GM19438 (cell line): ENCODE results near the gene SNX13.
"Not testable (repeated sequence)": the region's sequence is repeated elsewhere in the genome, so short reads cannot be mapped to it uniquely, and the experiment has no call there.

Source experiments
- ATAC-seq: cut with Tn5 transposase; IDR thresholded peaks from one replicate; pipeline ENCODE4 v1.9.1; 2021; ENCODE audit warnings: low read depth; ENCODE audit not compliant: unreplicated experiment

The SNX13 gene

DNA sequence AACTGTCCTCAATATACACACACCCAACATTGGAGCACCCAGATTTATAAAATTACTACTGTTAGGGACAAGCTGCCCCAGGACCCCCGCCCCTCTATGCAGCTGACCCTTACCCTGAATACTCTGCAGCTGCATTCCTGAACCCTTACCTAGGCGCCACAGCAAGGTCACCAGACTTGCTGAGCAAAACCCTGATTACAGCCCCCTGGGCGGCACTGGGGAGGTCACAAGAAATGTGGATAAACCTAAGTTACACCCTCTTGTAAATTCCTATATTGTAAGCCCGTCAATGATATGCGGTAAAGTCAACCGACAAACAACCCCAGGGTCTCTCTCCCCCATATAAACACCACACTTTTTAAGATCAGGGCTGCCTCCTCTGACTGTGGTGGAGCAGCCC, 25.1 kb downstream of the SNX13 start:
- ATAC-seq, result no peak

DNA sequence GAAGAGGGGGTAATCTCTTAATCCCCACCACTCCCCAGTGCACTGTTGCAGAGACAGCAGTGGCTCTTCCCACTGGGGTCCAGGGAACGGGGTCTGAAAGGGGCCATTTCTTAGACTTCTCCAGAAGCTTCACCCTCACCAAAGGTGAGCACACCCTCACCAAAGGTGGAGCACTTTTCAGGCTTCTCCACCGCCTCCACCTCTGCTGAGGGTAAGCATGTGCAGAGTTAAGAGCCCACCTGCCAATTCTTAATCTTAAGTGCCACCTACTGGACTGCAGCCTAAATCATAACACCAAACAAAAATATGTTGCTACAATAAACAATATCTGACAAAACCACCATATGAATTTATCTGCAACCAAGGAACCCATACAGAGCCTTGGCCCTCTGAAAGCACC, 27.0 kb downstream of the SNX13 start:
- no peak for ATAC-seq

DNA sequence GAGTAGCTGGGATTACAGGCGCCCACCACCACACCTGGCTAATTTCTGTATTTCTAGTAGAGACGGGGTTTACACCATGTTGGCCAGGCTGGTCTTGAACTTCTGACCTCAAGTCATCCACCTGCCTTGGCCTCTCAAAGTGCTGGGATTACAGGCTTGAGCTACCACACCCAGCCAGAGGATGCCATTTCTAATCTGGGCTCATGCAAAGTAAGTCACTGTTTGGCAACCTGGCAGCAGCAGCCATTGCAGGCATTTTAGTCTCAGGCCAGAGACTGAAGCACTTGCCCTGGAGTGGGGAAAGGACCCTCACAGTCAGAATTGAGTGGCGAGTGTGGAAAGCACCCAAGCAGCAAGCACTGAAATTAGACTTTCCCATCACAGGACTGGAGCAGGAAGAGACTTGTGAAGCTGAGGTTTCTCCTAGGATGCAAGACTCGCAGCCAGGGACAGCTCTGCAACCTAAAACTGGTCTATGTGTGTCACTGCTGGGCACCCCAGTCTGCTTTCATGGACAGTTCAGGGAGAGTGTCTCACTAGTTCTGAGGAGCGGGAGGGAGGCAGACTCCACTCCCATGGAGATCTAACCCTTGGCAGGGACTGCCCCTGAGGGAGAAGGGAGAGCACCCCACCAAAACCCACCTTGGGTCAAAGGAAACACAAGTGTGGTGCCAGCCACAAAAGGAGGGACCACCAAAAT, 27.6 kb downstream of the SNX13 start:
- no peak for ATAC-seq

DNA sequence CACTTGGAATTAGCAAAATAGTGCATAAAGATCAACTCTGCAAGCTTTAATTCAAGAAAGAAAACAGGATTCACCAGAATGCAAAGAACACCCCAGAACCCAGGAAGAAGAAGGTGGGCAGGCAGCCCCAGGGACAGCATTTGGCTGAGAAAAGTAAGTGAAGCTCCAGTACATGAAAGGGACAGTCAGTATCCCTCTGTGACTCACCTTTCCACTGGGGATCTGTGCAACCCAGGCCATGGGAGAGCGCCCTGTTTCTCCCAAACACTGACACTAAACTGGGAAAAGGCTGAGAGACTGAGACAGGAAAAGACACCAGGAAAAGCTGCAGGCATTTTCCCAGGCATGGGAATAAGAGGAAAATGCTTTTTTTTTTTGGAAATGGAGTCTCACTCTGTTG, 28.2 kb downstream of the SNX13 start:
- no peak for ATAC-seq

DNA sequence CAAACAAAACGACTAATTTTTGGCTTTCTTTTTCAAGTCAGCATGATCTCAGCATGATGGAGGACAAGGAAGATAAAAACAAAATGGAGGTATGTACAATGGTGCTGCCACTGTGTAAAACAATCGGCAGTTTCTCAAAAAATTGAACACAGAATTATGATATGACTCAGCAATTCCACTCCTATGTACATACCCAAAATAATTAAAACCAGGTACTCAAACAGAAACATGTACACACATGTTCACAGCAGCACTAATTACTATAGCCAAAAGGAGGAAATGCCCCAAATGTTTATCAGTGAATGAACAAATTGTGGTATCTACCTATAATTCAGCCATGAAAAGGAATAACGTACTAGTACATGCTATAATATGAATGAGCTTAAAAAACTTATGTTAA, 29.9 kb downstream of the SNX13 start:
- no peak for ATAC-seq

DNA sequence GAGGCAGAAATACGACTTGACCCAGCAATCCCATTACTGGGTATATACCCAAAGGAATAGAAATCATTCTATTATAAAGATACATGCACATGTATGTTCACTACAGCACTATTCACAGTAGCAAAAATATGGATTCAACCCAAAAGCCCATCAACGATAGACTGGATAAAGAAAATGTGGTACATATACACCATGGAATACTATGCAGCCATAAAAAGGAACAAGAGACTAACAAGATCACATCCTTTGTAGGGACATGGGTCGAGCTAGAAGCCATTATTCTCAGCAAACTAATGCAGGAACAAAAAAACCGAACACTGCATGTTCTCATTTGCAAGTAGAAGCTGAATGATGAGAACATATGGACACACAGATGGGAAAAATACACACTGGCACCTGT, 31.0 kb downstream of the SNX13 start:
- not testable (repeated sequence) for ATAC-seq

DNA sequence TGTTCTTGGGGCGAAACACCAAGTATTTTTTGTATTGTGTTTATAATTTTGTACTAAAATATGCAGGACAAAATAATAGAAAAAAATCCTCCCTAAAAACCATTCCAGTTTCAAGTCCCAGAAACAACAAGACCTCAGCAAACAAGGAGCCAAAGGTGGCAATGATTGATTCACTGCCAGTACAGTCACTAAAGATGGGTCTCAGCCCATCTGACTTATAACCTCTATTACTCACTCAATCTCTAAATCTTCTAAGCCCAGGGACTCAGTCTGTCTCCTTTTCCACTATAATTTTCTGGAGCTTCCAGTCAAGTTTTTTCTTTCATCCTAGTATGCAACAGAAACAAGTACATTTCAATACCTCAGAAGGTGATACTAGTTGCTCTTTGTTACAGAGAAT, 33.3 kb downstream of the SNX13 start:
- no peak for ATAC-seq

DNA sequence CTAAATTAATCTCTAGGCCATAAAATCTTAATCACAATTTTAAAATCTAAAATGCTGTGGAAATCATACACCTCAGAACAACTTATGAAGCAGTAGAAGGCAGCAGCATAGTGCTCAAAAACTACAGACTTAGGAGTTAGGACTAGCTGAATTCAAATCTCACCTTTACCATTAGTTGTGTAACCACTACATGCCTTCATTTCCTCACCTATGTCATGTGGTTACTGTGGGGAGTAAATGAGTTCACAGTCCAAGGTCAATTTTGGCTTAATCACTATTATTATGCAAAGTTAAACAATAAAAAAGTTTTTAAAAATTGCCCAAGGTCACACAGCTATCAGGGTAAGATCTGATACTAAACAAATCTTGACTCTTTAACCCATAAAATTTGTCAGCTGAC, 37.0 kb downstream of the SNX13 start:
- no peak for ATAC-seq

DNA sequence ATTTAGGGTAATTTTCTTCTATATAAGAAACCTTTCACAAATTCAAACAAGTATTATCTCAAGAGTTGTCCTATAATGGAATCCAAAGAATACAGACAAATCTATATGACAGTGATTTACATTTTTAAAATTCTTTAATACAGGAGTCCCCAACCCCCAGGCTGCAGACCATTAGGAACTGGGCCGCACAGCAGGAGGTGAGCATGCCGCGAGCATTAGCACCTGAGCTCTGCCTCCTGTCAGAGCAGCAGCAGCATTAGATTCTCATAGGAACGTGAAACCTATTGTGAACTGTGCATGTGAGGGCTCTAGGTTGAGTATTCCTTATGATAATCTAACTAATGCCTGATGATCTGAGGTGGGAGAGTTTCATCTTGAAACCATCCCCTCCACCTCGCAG, 37.7 kb downstream of the SNX13 start:
- ATAC-seq, result no peak

DNA sequence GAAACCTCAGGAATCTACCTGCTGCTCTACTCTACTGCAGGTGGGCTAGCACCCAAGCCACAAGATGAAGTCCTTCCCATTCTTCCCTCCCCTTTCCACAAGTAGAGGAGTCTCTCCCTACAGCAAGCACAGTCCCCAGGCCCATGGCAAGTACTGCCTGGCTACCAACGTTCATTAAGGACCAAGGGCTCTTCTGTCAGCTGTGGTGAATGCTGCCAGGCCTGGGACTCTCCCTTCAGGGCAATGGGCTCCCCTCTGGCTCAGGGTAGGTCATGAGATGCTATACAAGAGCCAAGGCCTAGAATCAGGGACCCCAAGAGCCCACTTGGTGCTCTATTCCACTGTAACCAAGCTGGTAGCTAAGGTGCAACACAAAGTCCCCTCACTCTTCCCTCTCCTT, 39.8 kb downstream of the SNX13 start:
- no peak for ATAC-seq

DNA sequence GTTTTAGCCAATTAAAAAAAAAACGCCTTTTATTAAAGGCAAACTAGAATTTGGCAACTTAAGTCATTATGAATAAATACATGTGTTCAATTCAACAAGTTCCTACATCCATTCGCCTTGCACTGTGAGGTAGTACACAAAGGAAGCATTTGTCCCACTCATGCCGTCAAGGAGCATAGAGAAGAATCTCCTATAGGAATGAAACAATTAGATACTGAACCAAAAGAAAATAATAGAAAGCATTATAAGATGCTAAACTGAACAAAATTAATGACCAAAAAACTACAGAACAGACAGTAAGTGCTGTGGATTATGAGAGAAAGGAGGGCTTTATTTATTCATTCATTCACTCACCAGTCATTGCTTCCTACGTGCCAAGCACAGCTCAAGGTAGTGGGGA, 42.2 kb downstream of the SNX13 start:
- no peak for ATAC-seq

DNA sequence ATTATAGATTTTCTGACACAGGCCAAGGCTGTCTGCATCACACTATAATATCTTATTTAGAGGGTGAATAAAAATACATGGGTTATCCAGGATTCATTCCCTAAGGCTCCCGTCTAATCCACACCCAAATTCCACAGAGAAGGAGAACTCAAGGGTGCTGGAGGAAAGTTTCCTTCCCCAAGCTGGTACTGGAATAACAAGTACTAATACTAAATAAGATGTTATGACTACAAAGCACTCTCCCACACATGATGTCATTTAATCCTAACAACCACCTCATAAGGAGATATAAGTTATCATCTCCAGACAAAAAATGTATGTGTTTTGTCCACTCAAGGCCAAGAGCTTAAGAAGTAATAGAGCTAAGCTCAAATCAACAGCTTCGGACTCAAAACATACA, 53.0 kb downstream of the SNX13 start:
- ATAC-seq, result no peak

DNA sequence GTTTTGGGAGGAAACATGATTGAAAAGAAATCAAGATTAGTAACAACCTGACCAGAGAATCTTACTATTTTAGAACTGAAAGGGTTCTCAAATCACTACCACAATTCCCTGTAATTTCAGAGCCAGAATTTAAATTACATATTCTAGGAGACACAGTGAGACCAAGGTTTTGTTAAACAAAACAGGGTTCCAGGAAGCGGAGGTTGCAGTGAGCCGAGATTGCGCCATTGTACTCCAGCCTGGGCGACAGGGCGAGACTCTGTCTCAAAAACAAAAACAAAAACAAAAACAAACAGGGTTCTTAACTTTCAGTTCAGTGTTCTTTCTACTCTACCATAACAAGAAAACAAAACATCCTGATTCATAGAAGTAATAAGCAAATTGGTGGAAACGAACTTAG, 57.6 kb downstream of the SNX13 start:
- no peak for ATAC-seq

DNA sequence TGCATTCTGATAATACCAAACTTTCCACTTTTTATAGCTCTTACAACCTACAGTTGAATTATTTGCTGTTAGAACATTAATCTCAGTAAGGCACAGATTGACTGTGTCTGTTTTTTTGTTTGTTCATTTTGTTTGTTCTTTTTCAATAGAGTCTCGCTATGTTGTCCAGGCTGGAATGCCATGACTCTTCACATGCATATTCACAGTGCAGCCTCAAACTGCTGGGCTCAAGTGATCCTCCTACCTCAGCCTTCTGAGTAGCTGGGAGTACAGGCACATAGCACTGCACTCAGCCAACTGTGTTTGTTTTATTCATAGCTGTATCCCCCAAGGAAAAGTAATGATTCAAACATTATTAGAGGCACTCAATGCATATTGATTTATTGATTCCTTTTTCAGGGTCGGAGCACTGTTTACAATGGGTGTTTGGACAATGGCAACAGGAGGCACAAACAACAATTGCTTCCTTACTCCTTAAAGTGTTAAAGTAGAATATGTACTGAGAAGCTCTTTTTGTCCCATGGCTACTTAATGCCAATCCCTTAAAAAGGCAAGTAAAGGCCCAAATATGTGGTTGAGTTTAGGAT, 61.1 kb downstream of the SNX13 start:
- no peak for ATAC-seq

DNA sequence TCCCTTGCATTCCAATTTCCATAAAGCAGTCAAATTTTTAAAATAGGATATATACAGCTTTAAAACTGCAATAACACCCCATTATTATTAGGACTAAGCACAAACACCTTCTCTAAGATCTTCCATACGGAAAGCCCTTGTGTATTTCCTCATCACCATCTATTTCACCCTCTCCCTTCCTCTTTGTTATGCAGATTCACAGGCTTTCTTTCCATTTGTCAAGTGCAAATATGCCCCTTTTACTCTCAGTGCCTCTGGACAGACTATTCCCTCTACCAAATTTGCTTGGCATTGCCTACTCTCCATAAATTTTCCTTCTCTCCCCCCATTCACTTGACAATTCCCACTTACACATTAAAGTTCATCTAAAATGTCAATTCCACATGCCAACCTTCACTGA, 61.7 kb downstream of the SNX13 start:
- no peak for ATAC-seq

DNA sequence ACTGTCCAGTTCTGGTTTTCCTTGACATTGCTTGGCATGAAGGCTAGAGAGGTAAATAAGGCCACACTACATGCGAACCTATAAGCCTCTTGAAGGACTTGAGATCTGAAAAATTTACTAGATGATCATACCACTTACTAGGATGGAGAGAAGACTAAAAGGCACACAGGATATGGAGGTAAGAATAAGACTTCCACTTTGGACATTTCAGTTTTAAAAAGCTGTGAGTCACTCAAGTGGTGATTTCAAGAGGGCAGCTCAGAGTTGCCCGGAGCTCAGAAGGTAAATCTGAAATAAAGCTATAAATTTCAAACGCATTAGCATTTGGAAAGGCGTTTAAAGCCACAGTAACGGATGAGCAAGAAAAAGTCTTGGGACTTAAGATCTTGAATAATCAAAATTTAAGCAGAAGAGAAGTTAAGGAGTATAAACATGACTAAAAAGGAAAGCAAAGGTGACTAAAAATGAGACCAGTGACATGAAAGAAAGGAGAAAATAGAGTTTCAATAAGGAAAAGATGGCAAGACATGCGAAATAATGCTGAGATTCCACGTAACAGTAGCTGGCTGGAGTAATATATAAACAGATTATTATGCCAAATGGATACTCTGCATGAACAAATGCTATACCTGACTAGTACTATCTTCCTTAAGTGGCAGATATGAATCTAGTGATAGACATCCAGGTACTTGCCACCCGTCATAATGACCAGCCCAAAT, 68.3 kb downstream of the SNX13 start:
- ATAC-seq, result no peak

DNA sequence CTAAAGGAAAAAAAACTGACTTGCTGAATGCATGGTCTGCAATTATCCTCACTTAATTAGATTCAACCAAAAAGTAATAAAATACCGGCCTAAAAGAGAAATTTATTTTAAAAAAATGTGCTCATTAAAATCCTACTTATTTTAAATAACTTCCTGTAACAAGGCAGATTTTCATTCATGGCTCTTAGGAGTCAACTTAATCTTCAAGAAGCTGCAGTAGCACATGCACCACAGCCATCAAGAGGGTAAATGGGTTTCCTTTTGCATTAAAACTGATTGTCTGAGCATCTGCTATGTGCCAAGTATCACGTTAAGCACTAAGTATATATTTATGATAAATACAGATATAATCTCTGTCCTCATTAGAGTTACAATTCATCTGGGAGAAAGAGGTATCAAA, 69.9 kb downstream of the SNX13 start:
- no peak for ATAC-seq

DNA sequence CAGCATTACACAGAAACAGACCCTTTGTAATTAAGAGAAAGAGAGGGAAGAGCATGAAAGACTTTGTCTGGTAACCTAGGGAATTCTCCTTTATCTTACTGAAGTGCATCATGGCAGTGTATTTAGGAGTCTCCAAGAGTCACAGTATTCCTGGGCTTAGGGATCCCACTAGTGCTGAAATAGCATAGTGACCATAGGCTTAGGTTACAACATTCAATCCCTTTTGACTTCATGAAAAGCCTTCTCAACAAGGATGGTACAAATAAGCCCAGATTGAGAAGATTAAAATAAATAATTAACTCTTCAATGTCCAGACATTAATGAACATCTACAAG, 76.5 kb downstream of the SNX13 start:
- ATAC-seq, result no peak

DNA sequence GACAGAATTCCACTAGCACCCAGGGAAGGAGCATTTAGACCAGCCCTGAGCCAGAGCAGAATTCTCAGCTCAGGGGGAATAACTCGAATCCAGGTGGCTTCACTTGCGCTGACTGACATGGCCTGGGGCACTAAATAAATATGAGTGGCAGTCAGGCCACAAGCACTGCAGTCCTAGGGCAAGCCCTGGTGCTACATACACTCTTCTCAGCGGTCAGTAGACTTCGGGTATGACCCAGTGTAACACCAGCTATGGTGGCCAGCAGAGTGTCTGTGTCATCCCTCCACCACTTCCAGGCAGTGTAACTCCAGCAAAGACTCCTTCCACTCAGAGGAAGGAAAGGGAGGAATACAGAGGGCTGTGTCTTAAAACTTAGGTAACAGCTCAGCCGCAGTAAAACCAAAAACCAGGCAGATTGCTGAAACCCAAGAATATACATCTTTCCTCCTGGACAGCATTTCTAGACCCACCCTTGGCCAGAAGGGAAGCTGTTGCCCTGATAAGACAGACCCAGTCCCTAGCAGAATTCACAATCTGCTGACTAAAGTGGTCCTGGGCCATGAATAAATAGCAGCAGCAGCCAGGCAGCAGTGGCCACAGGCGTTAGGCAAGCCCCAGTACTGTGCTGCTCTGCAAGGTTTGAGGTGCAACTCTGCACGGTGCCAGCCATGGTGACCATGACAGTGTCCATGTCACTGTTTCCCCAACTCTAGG, 77.0 kb downstream of the SNX13 start:
- ATAC-seq, result no peak

DNA sequence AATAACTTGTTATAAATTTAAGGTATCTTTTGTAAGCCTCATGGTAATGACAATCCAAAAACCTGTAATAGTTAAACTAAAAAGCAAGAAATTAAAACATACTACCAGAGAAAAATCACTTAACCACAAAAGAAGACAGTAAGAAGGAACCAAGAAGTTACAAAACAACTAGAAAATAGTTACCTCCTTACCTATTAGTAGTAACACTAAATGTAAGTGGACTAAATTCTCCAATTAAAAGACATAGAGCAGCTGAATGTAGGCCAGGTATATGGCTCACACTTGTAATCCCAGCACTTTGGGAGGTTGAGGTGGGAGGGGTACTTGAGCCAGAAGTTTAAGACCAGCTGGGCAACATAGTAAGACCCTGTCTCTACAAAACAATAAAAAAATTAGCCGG, 84.0 kb downstream of the SNX13 start:
- no peak for ATAC-seq

DNA sequence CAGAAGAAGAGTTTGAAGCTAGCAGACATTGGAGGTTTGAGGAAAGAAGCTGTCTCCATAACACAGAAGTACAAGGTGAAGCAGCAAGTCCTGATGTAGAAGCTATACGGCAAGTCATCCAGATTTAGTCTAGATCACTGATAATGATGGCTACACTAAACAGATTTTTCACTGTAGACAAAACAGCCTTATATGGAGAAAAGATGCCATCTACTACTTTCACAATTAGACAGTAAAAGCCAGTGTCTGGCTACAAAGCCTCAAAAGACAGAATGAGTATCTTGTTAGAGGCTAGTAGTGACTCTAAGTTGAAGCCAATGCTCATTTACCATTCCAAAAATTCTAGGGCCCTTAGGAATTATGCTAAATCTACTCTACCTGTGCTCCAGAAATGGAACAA, 85.1 kb downstream of the SNX13 start:
- no peak for ATAC-seq
